ENCODE data around the gene EXOC4.

DNA sequence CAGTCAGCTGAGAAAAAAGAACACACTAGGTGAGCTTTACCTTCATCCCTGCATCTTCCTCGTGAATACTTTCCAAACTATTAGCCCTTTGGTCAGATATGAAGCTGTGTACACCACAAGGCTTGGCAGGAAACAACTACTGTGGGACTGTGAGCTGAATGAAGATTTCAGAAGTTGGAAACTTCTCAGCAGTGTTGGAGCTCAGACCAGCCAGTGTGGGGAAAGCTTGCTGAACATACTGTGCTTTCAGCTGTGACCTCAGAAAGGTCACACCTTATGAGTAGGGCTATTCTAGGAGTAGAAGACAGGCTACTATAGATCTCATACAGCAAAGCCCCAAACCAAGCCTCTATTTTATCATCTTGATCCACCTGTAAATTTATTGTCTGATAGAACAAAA, 123.6 kb downstream of the EXOC4 start:
- TF ChIP-seq, protein P1, sequence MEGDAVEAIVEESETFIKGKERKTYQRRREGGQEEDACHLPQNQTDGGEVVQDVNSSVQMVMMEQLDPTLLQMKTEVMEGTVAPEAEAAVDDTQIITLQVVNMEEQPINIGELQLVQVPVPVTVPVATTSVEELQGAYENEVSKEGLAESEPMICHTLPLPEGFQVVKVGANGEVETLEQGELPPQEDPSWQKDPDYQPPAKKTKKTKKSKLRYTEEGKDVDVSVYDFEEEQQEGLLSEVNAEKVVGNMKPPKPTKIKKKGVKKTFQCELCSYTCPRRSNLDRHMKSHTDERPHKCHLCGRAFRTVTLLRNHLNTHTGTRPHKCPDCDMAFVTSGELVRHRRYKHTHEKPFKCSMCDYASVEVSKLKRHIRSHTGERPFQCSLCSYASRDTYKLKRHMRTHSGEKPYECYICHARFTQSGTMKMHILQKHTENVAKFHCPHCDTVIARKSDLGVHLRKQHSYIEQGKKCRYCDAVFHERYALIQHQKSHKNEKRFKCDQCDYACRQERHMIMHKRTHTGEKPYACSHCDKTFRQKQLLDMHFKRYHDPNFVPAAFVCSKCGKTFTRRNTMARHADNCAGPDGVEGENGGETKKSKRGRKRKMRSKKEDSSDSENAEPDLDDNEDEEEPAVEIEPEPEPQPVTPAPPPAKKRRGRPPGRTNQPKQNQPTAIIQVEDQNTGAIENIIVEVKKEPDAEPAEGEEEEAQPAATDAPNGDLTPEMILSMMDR (IDR thresholded peaks at IDR 0.05; ENCODE audit: low read length): no peak
- no peak for TF ChIP-seq EZH2 (IDR thresholded peaks at IDR 0.05; ENCODE audit: borderline replicate concordance, low read length)

All from OCI-LY1 (cell line).